Measurements from ENCODE around the gene PIAS4. TPM values are rescaled to one million over a fixed set of nuclear protein-coding genes. Genes with fewer than 3 reads are reported as not detected.

Gene PIAS4
- total RNA-seq, 1 donor: 21.4 TPM

DNA sequence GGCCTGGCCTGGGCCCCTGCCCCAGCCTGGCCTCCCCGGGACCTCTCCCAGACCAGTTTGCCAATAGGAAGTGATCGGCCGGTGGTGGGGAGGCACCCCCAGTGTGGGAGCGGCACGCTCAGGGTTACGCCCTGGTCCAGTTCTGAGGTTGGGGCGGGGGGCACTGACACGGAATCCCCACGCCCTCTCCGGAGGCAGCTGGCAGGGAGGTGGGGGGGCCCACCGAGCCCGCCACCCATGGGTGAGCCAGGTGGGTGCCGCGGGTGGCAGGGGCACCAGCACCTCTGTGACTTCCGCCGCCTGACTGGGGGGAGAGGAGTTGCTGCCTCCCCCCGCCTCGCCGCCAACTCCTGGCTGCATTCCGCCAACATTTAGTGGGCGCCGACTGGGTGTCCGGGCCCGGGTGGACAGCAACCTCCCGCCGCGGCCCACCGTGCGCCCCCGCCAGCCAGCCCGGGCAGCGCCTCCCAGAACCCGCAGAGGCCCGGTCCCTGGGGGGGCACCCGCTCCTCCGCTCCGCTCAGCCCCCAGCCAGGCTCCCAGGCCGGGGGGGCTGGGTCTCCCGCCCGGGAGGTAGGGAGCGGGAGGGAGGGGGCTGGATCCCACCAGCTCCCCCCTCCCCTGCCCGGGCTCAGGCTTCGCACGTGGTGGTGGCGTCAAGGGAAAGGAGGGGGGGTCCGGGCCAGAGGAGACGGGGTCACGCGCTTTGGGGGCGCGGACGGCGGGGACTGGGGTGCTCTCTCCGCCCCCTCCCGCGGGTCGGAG is 57.1 kb downstream of the PIAS4 start:
- H3K4me3 ChIP-seq (ENCODE audit: insufficient read depth, low read length): peak overlapping the region; percentile 90
- H2AFZ ChIP-seq (ENCODE audit: low read length): no peak overlapping the region
- peaks cover 15% of the 10 kb centered on the region for H3K36me3 ChIP-seq (ENCODE audit: insufficient read depth, low read length)
- H3K27me3 ChIP-seq (ENCODE audit: insufficient read depth, low read length): no peaks in the 10 kb centered on the region
- H3K4me1 ChIP-seq (ENCODE audit: insufficient read depth, low read length): peaks cover 41% of the 10 kb centered on the region
- no peaks in the 10 kb centered on the region for H3K9me3 ChIP-seq (ENCODE audit: low read depth, low read length)
- peaks cover 43% of the 10 kb centered on the region for H4K20me1 ChIP-seq (ENCODE audit: insufficient read depth, low read length)
- H3K27ac ChIP-seq (ENCODE audit: low read depth, low read length): peak overlapping the region; percentile 69
- peak overlapping the region; percentile 88 for H3K4me2 ChIP-seq (ENCODE audit: insufficient read depth, low read length)
- H3K79me2 ChIP-seq (ENCODE audit: insufficient read depth, low read length): peaks cover 58% of the 10 kb centered on the region
- peak; percentile 96 for DNase-seq (ENCODE audit: insufficient read length, low spot score, missing footprints)
- TF ChIP-seq, protein P1, sequence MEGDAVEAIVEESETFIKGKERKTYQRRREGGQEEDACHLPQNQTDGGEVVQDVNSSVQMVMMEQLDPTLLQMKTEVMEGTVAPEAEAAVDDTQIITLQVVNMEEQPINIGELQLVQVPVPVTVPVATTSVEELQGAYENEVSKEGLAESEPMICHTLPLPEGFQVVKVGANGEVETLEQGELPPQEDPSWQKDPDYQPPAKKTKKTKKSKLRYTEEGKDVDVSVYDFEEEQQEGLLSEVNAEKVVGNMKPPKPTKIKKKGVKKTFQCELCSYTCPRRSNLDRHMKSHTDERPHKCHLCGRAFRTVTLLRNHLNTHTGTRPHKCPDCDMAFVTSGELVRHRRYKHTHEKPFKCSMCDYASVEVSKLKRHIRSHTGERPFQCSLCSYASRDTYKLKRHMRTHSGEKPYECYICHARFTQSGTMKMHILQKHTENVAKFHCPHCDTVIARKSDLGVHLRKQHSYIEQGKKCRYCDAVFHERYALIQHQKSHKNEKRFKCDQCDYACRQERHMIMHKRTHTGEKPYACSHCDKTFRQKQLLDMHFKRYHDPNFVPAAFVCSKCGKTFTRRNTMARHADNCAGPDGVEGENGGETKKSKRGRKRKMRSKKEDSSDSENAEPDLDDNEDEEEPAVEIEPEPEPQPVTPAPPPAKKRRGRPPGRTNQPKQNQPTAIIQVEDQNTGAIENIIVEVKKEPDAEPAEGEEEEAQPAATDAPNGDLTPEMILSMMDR (IDR thresholded peaks at IDR 0.05; ENCODE audit: extremely low read depth, low read depth, low read length): no peak

DNA sequence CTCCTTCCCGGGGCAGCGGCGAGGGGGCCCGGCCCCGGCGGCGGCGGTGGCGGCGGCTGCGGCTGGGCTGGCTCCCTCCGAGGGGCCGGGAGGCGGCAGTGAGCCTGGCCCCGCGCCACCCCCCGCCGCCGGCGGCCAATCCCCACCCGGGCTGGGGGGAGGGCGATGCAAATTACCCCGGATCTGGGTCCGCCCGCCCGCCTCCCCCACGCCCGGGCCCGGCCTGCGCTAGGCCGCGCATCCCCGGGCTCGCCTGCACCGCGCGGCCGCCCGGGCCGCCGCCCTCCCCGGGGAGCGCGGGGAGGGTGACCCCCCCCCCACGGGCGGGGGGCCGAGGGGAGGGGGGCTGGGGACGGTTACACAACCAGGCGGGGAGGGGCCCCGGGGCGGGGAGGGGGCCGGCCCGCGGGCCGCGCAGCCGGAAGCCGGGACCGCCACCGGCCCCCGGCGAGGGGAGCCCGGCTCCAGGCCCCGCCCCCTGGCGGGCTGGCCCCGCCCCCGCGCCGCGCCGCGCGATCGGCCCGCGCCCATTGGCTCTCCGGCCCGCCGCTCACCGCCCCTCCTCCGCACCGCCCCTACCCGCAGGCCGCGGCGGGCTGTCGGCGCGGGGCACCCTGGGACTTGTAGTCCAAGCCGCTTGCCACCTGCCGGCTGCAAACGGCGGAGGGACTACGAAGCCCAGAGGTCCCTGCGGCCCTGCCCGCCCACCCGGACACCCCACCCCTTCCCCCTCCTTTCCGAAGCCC is 58.1 kb downstream of the PIAS4 start:
- peak overlapping the region; percentile 55 for H3K4me2 ChIP-seq (ENCODE audit: insufficient read depth, low read length)

DNA sequence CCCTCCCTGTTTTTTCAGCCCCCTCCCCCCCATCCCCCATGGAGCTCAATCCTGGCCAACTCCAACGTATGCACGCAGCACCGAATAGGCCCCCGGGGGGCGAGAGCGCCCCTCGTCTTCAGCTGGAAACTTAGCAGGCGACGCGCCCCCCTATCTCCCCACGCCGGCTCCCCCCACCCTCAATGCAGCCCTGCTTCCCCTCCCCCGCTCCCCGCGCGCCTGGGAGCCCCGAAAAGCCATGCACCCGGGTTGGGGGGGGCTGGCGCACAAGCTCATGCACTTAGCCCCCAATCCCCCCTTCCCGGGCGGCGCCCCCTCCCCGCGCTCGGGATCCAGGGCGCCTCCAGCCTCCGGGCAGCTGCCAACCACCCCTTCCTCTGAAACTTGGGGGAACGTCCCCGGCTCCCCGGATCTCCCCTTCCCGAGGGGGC is 58.7 kb downstream of the PIAS4 start:
- Histone ChIP-seq H3K4me1 (ENCODE audit: insufficient read depth, low read length) (peaks cover 27% of the 10 kb centered on the region), H3K27me3 (ENCODE audit: insufficient read depth, low read length) (no peaks in the 10 kb centered on the region), H2AFZ (ENCODE audit: low read length) (no peak overlapping the region), H4K20me1 (ENCODE audit: insufficient read depth, low read length) (peaks cover 31% of the 10 kb centered on the region), H3K27ac (ENCODE audit: low read depth, low read length) (no peak overlapping the region), H3K79me2 (ENCODE audit: insufficient read depth, low read length) (peaks cover 42% of the 10 kb centered on the region), H3K36me3 (ENCODE audit: insufficient read depth, low read length) (peaks cover 15% of the 10 kb centered on the region), H3K9me3 (ENCODE audit: low read depth, low read length) (no peaks in the 10 kb centered on the region), H3K4me2 (ENCODE audit: insufficient read depth, low read length) (peak overlapping the region; percentile 55), H3K4me3 (ENCODE audit: insufficient read depth, low read length) (peak overlapping the region; percentile 84)
- TF ChIP-seq, protein P1 (IDR thresholded peaks at IDR 0.05; ENCODE audit: extremely low read depth, low read depth, low read length): no peak
- no peak for DNase-seq (ENCODE audit: insufficient read length, low spot score, missing footprints)

More for the DNA sequence above, 58.1 kb downstream of the PIAS4 start:
- H2AFZ ChIP-seq (ENCODE audit: low read length): no peak overlapping the region
- H3K36me3 ChIP-seq (ENCODE audit: insufficient read depth, low read length): peaks cover 15% of the 10 kb centered on the region
- peaks cover 48% of the 10 kb centered on the region for H3K79me2 ChIP-seq (ENCODE audit: insufficient read depth, low read length)
- TF ChIP-seq, protein P1 (IDR thresholded peaks at IDR 0.05; ENCODE audit: extremely low read depth, low read depth, low read length): no peak
- H3K4me1 ChIP-seq (ENCODE audit: insufficient read depth, low read length): peaks cover 32% of the 10 kb centered on the region
- H3K4me3 ChIP-seq (ENCODE audit: insufficient read depth, low read length): peak overlapping the region; percentile 84
- peaks cover 37% of the 10 kb centered on the region for H4K20me1 ChIP-seq (ENCODE audit: insufficient read depth, low read length)
- peak; percentile 100 for DNase-seq (ENCODE audit: insufficient read length, low spot score, missing footprints)
- no peaks in the 10 kb centered on the region for H3K27me3 ChIP-seq (ENCODE audit: insufficient read depth, low read length)
- no peaks in the 10 kb centered on the region for H3K9me3 ChIP-seq (ENCODE audit: low read depth, low read length)
- no peak overlapping the region for H3K27ac ChIP-seq (ENCODE audit: low read depth, low read length)

All from osteoblast (primary cell).